ENCODE measurements around the gene NOL3.
"Not testable (repeated sequence)": the region's sequence is repeated elsewhere in the genome, so short reads cannot be mapped to it uniquely, and the experiment has no call there.

DNA sequence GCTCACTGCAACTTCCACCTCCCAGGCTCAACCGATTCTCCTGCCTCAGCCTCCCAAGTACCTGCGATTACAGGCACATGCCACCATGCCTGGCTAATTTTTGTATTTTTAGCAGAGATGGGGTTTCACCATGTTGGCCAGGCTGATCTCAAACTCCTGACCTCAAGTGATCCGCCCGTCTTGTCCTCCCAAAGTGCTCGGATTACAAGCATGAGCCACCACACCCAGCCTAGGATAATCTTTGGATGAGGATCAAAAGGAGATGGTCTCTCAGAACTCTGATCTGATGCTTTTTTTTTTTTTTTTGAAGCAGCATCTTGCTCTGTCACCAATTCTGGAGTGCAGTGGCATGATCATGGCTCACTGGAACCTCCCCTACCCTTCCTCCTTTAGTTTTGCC lies 47.5 kb upstream of the NOL3 start:
- TF ChIP-seq, protein P1, sequence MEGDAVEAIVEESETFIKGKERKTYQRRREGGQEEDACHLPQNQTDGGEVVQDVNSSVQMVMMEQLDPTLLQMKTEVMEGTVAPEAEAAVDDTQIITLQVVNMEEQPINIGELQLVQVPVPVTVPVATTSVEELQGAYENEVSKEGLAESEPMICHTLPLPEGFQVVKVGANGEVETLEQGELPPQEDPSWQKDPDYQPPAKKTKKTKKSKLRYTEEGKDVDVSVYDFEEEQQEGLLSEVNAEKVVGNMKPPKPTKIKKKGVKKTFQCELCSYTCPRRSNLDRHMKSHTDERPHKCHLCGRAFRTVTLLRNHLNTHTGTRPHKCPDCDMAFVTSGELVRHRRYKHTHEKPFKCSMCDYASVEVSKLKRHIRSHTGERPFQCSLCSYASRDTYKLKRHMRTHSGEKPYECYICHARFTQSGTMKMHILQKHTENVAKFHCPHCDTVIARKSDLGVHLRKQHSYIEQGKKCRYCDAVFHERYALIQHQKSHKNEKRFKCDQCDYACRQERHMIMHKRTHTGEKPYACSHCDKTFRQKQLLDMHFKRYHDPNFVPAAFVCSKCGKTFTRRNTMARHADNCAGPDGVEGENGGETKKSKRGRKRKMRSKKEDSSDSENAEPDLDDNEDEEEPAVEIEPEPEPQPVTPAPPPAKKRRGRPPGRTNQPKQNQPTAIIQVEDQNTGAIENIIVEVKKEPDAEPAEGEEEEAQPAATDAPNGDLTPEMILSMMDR (IDR thresholded peaks at IDR 0.05), result not testable (repeated sequence)
- TF ChIP-seq POLR2A (IDR thresholded peaks at IDR 0.05); POLR2AphosphoS5 (IDR thresholded peaks at IDR 0.05; ENCODE audit: insufficient read depth in 1 of 2, low read depth in 1 of 2): not testable (repeated sequence)
